ENCODE results near the gene RHO. TPM values are rescaled to one million over a fixed set of nuclear protein-coding genes. Genes with fewer than 3 reads are reported as not detected.

The RHO gene
- total RNA-seq, 1 donor from 2014 or later, result not detected

DNA sequence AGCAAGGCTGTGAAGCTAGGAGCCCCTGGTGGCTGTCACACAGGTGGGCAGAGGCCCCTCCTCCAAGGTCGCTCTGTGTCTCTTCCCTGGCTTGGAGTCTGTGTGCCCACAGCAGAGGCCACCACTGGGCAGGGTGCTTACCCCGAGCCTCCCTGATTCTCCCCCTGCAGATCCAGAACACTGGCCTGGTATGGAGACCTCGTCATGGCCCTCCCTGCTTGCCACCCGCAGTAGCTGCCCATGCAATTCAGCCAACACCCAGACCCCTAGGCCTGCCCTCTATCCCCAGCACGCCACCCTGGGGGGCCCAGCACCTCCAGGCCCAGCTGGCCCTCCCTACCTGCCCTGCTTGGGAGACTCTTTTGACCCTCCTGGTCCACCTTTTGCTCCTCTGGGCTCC is 5.5 kb upstream of the RHO start:
- Histone ChIP-seq H3K27me3 (no peaks in the 10 kb centered on the region), H3K4me1 (no peaks in the 10 kb centered on the region), H3K36me3 (peaks cover 13 to 21% of the 10 kb centered on the region in 2 donors), H3K4me3 (no peak overlapping the region), H3K9me3 (no peaks in the 10 kb centered on the region), H3K27ac (no peak overlapping the region)
- intact Hi-C loops (cut with DNase I), result no loop called here
- TF ChIP-seq, protein P1, sequence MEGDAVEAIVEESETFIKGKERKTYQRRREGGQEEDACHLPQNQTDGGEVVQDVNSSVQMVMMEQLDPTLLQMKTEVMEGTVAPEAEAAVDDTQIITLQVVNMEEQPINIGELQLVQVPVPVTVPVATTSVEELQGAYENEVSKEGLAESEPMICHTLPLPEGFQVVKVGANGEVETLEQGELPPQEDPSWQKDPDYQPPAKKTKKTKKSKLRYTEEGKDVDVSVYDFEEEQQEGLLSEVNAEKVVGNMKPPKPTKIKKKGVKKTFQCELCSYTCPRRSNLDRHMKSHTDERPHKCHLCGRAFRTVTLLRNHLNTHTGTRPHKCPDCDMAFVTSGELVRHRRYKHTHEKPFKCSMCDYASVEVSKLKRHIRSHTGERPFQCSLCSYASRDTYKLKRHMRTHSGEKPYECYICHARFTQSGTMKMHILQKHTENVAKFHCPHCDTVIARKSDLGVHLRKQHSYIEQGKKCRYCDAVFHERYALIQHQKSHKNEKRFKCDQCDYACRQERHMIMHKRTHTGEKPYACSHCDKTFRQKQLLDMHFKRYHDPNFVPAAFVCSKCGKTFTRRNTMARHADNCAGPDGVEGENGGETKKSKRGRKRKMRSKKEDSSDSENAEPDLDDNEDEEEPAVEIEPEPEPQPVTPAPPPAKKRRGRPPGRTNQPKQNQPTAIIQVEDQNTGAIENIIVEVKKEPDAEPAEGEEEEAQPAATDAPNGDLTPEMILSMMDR (IDR thresholded peaks at IDR 0.05), result no peak
- no peak for DNase-seq (ENCODE audit: low spot score in 2 of 2)

DNA sequence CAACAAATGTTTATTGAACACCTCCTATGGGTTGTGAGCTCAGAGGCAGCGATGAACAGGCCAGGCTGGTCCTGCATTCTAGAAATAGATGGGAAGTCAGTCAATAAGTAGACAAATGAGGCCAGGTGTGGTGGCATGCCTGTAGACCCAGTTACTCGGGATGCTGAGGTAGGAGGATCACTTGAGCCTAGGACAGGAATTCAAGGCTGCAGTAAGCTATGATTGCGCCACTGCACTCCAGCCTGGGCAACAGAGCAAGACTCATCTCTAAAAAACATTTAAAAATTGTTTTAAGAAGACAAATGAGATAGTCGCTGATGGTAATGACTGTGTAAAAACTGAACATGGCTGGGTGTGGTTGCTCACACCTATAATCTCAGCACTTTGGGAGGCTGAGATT is 4.4 kb upstream of the RHO start:
- intact Hi-C loops (cut with DNase I), result no loop called here
- Histone ChIP-seq H3K4me1 (no peaks in the 10 kb centered on the region), H3K27ac (no peak overlapping the region), H3K9me3 (no peaks in the 10 kb centered on the region), H3K4me3 (no peak overlapping the region), H3K27me3 (no peaks in the 10 kb centered on the region), H3K36me3 (peaks cover 9 to 10% of the 10 kb centered on the region in 2 donors)
- TF ChIP-seq, protein P1 (IDR thresholded peaks at IDR 0.05), result no peak
- DNase-seq (ENCODE audit: low spot score in 2 of 2), result no peak

DNA sequence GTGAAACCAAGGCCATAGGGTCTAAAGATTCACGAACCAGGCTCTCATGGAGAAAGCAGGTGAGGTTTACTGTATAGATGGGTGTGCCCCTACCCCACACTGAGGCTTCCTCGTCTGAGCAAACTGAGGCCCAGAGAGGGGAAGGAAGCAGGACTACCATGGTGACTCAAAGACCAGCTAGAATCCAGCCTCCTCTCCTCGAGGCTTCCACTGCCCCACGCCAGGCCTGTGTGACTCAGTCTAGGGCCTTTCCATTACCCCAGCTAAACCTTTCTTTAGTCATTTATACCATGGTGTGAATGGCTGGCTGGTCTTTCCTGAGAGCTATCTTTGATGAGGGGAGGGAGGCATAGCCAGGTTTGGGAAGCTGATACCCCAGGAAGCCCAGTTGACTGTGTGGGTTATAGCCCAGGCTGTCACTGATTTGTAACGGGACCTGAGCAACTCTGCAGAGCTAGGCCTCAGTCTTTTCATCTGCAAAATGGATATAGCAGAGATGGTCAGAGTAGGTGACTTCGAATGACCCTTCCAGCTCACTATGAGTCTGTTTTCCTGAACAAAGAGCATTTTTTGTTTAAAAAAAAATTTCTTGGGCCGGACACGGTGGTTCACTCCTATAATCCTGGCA is 3.0 kb upstream of the RHO start:
- no peaks in the 10 kb centered on the region for H3K9me3 ChIP-seq
- no peak overlapping the region for H3K4me3 ChIP-seq
- no peaks in the 10 kb centered on the region for H3K36me3 ChIP-seq
- intact Hi-C loops (cut with DNase I), result no loop called here
- DNase-seq (ENCODE audit: low spot score in 2 of 2), result no peak
- no peak overlapping the region for H3K27ac ChIP-seq
- TF ChIP-seq, protein P1 (IDR thresholded peaks at IDR 0.05), result no peak
- H3K27me3 ChIP-seq, result no peaks in the 10 kb centered on the region
- peaks cover 0 to 9% of the 10 kb centered on the region in 2 donors for H3K4me1 ChIP-seq

DNA sequence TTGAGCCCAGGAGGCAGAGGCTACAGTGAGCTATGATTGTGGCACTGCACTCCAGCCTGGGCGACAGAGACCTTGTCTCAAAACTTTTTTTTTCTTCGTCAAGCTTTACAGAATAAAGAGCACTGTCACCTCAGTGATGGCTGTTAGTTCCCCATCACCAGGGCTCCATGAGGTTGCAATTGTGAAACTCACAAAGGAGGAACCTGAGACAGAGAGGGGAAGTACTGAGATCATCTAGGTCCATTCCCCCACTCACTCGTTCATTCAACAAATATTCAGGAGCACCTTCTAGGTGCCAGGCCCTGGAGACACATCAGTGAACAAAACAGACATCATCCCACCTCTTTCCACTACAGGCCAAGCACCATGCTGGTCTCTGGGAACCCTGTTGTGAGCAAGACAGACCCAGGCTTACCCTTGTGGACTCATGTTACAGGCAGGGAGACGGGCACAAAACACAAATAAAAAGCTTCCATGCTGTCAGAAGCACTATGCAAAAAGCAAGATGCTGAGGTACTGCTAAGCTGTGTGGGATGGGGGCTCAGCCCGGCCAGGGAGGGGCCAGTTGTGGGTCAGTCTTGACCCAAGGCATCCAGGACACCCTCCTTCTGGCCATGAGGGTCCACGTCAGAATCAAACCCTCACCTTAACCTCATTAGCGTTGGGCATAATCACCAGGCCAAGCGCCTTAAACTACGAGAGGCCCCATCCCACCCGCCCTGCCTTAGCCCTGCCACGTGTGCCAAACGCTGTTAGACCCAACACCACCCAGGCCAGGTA is 2.1 kb upstream of the RHO start:
- H3K27me3 ChIP-seq, result no peaks in the 10 kb centered on the region
- H3K27ac ChIP-seq, result no peak overlapping the region
- no peaks in the 10 kb centered on the region for H3K36me3 ChIP-seq
- no peaks in the 10 kb centered on the region for H3K9me3 ChIP-seq
- TF ChIP-seq, protein P1 (IDR thresholded peaks at IDR 0.05), result no peak
- H3K4me1 ChIP-seq, result peaks cover 0 to 9% of the 10 kb centered on the region in 2 donors
- intact Hi-C loops (cut with DNase I), result no loop called here
- no peak for DNase-seq (ENCODE audit: low spot score in 2 of 2)
- H3K4me3 ChIP-seq, result no peak overlapping the region

DNA sequence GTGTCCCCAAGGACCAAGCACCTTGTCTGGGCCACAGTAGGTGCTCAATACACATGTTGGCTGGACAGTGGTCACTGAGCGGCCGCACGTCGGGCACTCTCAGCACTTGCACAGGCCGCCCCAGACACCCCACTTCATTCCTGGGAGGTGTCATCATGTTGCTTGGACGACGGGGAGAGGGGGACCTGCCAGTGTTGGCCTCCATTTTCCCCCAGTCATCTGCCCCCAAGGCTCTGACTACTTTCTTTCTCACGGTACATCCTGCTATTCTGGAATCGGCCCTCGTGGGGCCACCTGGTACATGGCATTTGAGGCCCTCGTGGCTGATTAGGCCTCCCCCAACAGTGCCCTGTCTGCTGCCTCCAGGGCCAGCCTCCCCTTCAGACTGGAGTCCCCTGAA is 1.2 kb upstream of the RHO start:
- TF ChIP-seq, protein P1 (IDR thresholded peaks at IDR 0.05), result no peak
- intact Hi-C loops (cut with DNase I), result no loop called here

More for the DNA sequence above, 1.2 kb upstream of the RHO start:
- H3K4me1 ChIP-seq, result peaks cover 0 to 9% of the 10 kb centered on the region in 2 donors
- H3K9me3 ChIP-seq, result no peaks in the 10 kb centered on the region
- no peaks in the 10 kb centered on the region for H3K27me3 ChIP-seq
- no peaks in the 10 kb centered on the region for H3K36me3 ChIP-seq
- no peak for DNase-seq (ENCODE audit: low spot score in 2 of 2)
- no peak overlapping the region for H3K27ac ChIP-seq
- no peak overlapping the region for H3K4me3 ChIP-seq

Data from ascending aorta (tissue), 2 donors.